DOHH2 (cell line): ENCODE results near the gene UQCRH.

Experiments
- H3F3A ChIP-seq: fragments of 200-600 bp; sonication (generic), shearing (Covaris generic); 2 replicates; pipeline ENCODE4 v1.6.0; 2016; ENCODE audit warnings: antibody characterized with exemption, mild to moderate bottlenecking; ENCODE audit not compliant: control insufficient read depth, insufficient read depth
- H3K27ac ChIP-seq: fragments of 200-600 bp; sonication (generic); 2 replicates; pipeline ENCODE4 v1.5.1; 2014; ENCODE audit warnings: low read depth, mild to moderate bottlenecking, low read length, moderate library complexity
- H3K27me3 ChIP-seq: fragments of 200-600 bp; sonication (generic); 2 replicates; pipeline ENCODE4 v1.6.1; 2014; ENCODE audit warnings: mild to moderate bottlenecking, low read length, mixed read lengths; ENCODE audit not compliant: control insufficient read depth
- H3K36me3 ChIP-seq: fragments of 200-600 bp; sonication (generic); 2 replicates; pipeline ENCODE4 v1.6.1; 2014; ENCODE audit warnings: mild to moderate bottlenecking, low read length, moderate library complexity, mixed read lengths; ENCODE audit not compliant: control insufficient read depth
- H3K4me1 ChIP-seq: fragments of 200-600 bp; sonication (generic); 2 replicates; pipeline ENCODE4 v1.6.1; 2014; ENCODE audit warnings: mild to moderate bottlenecking, low read length, mixed read lengths; ENCODE audit not compliant: control insufficient read depth
- H3K4me2 ChIP-seq: fragments of 200-600 bp; sonication (generic); 2 replicates; pipeline ENCODE4 v1.6.0; 2014; ENCODE audit warnings: mild to moderate bottlenecking, low read length, moderate library complexity
- H3K4me3 ChIP-seq: fragments of 200-600 bp; sonication (generic); 2 replicates; pipeline ENCODE4 v1.5.1; 2014; ENCODE audit warnings: mild to moderate bottlenecking, low read length, mixed read lengths
- H3K79me2 ChIP-seq: fragments of 200-600 bp; sonication (generic); 2 replicates; pipeline ENCODE4 v1.6.1; 2014; ENCODE audit warnings: mild to moderate bottlenecking, low read length, mixed read lengths; ENCODE audit not compliant: control insufficient read depth
- H3K9me2 ChIP-seq: fragments of 200-600 bp; sonication (generic); replicated peaks from 2 replicates; pipeline ENCODE4 v1.6.1; 2014; ENCODE audit warnings: mild to moderate bottlenecking, low read length, mixed read lengths; ENCODE audit not compliant: control insufficient read depth
- H3K9me3 ChIP-seq: fragments of 200-600 bp; sonication (generic); 2 replicates; pipeline ENCODE4 v1.6.1; 2014; ENCODE audit warnings: antibody characterized with exemption, low read length, mixed read lengths; ENCODE audit not compliant: control insufficient read depth, insufficient read depth
- H4K20me1 ChIP-seq: fragments of 200-600 bp; sonication (generic); 2 replicates; pipeline ENCODE4 v1.6.0; 2014; ENCODE audit warnings: low read depth, mild to moderate bottlenecking, antibody characterized with exemption, low read length, moderate library complexity; ENCODE audit not compliant: control insufficient read depth, insufficient read depth
- EZH2phosphoT487 ChIP-seq: fragments of 200-600 bp; sonication (generic); IDR thresholded peaks from 2 replicates; pipeline ENCODE4 v1.6.1; 2017; ENCODE audit warnings: borderline replicate concordance, mild to moderate bottlenecking, antibody characterized with exemption, low read length, moderate library complexity, mixed read lengths
- TF ChIP-seq, protein P1 (sequence below): fragments of 200-600 bp; sonication (generic); IDR thresholded peaks from one replicate; pipeline ENCODE4 v1.5.1; 2014; ENCODE audit warnings: antibody characterized with exemption, mild to moderate bottlenecking, low read depth, low read length; ENCODE audit not compliant: poor library complexity, severe bottlenecking

UQCRH gene

DNA sequence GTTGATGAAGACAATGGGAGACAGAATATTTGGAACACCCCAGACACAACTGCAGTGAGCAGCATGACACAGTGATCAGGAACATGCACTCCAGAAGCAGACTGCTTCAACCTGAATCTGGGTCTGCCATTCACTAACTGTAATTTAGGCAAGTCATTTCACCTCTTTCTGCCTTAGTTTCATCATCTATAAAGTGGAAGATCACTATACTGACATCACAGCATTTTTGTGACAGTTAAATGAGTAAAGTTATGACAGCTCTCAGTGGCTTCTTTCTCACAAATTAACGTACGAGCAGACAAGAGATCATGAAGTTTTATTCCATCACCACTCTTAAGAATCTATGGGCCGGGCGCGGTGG lies 14.4 kb upstream of the UQCRH start:
- H3K4me3 ChIP-seq, result no peak overlapping the region
- H3K36me3 ChIP-seq, result peaks cover 57% of the 10 kb centered on the region
- no peaks in the 10 kb centered on the region for H3K9me2 ChIP-seq
- TF ChIP-seq, protein P1, sequence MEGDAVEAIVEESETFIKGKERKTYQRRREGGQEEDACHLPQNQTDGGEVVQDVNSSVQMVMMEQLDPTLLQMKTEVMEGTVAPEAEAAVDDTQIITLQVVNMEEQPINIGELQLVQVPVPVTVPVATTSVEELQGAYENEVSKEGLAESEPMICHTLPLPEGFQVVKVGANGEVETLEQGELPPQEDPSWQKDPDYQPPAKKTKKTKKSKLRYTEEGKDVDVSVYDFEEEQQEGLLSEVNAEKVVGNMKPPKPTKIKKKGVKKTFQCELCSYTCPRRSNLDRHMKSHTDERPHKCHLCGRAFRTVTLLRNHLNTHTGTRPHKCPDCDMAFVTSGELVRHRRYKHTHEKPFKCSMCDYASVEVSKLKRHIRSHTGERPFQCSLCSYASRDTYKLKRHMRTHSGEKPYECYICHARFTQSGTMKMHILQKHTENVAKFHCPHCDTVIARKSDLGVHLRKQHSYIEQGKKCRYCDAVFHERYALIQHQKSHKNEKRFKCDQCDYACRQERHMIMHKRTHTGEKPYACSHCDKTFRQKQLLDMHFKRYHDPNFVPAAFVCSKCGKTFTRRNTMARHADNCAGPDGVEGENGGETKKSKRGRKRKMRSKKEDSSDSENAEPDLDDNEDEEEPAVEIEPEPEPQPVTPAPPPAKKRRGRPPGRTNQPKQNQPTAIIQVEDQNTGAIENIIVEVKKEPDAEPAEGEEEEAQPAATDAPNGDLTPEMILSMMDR, result no peak
- TF ChIP-seq EZH2phosphoT487, result no peak
- H4K20me1 ChIP-seq, result no peaks in the 10 kb centered on the region
- no peak overlapping the region for H3K27ac ChIP-seq
- no peak overlapping the region for H3K4me2 ChIP-seq
- H3K79me2 ChIP-seq, result no peaks in the 10 kb centered on the region
- H3K4me1 ChIP-seq, result peaks cover 12% of the 10 kb centered on the region
- no peaks in the 10 kb centered on the region for H3K27me3 ChIP-seq
- H3K9me3 ChIP-seq, result no peaks in the 10 kb centered on the region
- peaks cover 4% of the 10 kb centered on the region; the same call in 1 of the 2 replicates for H3F3A ChIP-seq

DNA sequence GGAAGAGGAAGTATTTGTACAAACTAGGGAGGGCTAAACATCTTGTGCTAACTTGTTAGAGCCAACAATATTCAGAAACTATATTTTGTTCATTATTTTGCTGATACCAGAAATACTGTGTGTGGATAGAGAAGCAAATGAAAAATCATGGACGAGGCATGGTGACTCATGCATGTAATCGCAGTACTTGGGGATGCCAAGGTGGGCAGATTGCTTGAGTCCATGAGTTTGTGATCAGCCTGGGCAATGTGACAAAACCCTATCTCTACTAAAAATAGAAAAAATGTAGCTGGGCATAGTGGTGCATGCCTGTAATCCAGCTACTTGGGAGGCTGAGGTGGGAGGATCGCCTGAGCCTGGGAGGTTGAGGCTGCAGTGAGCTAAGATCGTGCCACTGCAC lies 13.5 kb upstream of the UQCRH start:
- no peak overlapping the region for H3K27ac ChIP-seq
- H3F3A ChIP-seq, result no peaks in the 10 kb centered on the region
- no peaks in the 10 kb centered on the region for H4K20me1 ChIP-seq
- no peaks in the 10 kb centered on the region for H3K79me2 ChIP-seq
- H3K4me2 ChIP-seq, result no peak overlapping the region
- H3K36me3 ChIP-seq, result peaks cover 54% of the 10 kb centered on the region
- no peaks in the 10 kb centered on the region for H3K9me3 ChIP-seq
- no peak for TF ChIP-seq EZH2phosphoT487
- TF ChIP-seq, protein P1, result no peak
- H3K9me2 ChIP-seq, result no peaks in the 10 kb centered on the region
- peaks cover 3% of the 10 kb centered on the region for H3K4me1 ChIP-seq
- H3K27me3 ChIP-seq, result no peaks in the 10 kb centered on the region
- no peak overlapping the region for H3K4me3 ChIP-seq

DNA sequence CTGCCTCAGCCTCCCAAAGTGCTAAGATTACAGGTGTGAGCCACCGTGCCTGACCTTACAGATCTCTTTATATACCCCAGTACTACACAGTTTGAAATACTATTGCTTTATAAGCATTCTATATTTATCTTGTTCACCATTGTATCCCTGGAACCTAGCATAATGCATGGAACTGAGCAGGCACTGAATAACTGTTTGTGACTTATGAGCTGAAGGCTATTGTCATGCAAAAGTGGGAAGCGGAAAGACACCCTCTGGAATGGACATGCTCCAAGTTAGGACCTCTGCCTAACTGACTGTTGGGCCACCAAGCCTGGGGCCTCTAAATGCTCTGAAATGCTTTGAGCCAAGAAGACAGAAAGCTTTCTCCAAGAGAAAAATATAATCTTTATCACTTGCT lies 8.2 kb upstream of the UQCRH start:
- H3K4me1 ChIP-seq, result peaks cover 1% of the 10 kb centered on the region
- no peaks in the 10 kb centered on the region; the same call in 1 of the 2 replicates for H3F3A ChIP-seq
- H3K36me3 ChIP-seq, result peaks cover 68% of the 10 kb centered on the region
- peaks cover 30% of the 10 kb centered on the region for H3K79me2 ChIP-seq
- H4K20me1 ChIP-seq, result peaks cover 6% of the 10 kb centered on the region; the same call in 1 of the 2 replicates
- H3K4me2 ChIP-seq, result no peak overlapping the region
- H3K4me3 ChIP-seq, result no peak overlapping the region
- no peaks in the 10 kb centered on the region for H3K27me3 ChIP-seq
- no peak for TF ChIP-seq EZH2phosphoT487
- TF ChIP-seq, protein P1, result no peak
- H3K27ac ChIP-seq, result no peak overlapping the region
- no peaks in the 10 kb centered on the region for H3K9me3 ChIP-seq
- no peaks in the 10 kb centered on the region for H3K9me2 ChIP-seq
